ENCODE results near the gene ZMYM1. TPM values are rescaled to one million over a fixed set of nuclear protein-coding genes. Genes with fewer than 3 reads are reported as not detected.

The ZMYM1 gene
- total RNA-seq, 1 donor from 2014 or later, result 12.1 TPM

DNA sequence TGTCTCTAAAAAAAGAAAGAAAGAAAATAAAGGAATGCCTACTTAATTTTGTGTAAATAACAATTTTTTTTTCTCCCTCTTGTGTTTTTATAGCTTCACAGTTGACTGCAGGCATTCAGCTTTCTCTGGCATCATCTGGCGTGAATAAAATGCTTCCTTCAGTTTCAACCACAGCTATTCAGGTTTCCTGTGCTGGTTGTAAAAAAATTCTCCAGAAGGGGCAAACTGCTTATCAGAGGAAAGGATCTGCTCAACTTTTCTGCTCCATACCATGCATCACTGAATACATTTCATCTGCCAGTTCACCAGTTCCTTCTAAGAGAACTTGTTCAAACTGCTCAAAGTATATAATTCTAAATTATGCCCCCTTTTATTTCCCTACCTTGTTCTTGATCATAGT, 18.0 kb downstream of the ZMYM1 start:
- H3K27me3 Mint-ChIP-seq (ENCODE audit: unreplicated experiment), result no peaks in the 10 kb centered on the region
- H3K27ac Mint-ChIP-seq (ENCODE audit: unreplicated experiment), result no peak overlapping the region
- no peak for DNase-seq
- no peak overlapping the region for H3K4me3 Mint-ChIP-seq (ENCODE audit: unreplicated experiment)
- no peaks in the 10 kb centered on the region for H3K4me1 Mint-ChIP-seq (ENCODE audit: low read depth, unreplicated experiment)
- no peaks in the 10 kb centered on the region for H3K9me3 Mint-ChIP-seq (ENCODE audit: unreplicated experiment)
- no peaks in the 10 kb centered on the region for H3K36me3 Mint-ChIP-seq (ENCODE audit: unreplicated experiment)
- TF ChIP-seq, protein P1, sequence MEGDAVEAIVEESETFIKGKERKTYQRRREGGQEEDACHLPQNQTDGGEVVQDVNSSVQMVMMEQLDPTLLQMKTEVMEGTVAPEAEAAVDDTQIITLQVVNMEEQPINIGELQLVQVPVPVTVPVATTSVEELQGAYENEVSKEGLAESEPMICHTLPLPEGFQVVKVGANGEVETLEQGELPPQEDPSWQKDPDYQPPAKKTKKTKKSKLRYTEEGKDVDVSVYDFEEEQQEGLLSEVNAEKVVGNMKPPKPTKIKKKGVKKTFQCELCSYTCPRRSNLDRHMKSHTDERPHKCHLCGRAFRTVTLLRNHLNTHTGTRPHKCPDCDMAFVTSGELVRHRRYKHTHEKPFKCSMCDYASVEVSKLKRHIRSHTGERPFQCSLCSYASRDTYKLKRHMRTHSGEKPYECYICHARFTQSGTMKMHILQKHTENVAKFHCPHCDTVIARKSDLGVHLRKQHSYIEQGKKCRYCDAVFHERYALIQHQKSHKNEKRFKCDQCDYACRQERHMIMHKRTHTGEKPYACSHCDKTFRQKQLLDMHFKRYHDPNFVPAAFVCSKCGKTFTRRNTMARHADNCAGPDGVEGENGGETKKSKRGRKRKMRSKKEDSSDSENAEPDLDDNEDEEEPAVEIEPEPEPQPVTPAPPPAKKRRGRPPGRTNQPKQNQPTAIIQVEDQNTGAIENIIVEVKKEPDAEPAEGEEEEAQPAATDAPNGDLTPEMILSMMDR (IDR thresholded peaks at IDR 0.05; ENCODE audit: partially characterized antibody, unreplicated experiment), result no peak

DNA sequence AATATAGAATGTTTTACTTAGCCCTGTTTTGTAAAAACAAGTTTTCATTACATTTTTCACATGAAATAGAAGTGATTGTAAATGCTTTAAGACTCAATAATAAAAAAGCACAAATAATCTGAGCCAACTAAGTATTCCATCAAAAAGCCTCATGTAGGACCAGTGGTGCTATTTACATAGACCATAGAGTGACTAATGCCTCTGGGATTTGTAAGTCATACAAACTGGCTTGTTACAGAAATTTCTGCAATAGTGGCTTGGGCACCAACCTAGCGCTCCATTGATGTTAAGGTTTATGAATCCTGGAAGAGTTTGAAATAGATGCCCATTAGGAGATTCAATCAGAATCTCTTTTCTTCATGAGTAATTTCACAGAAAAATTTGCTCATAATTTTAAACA, 31.9 kb downstream of the ZMYM1 start:
- H3K4me3 Mint-ChIP-seq (ENCODE audit: unreplicated experiment), result no peak overlapping the region
- H3K27ac Mint-ChIP-seq (ENCODE audit: unreplicated experiment), result no peak overlapping the region
- H3K27me3 Mint-ChIP-seq (ENCODE audit: unreplicated experiment), result no peaks in the 10 kb centered on the region
- no peak for DNase-seq
- no peaks in the 10 kb centered on the region for H3K4me1 Mint-ChIP-seq (ENCODE audit: low read depth, unreplicated experiment)
- H3K36me3 Mint-ChIP-seq (ENCODE audit: unreplicated experiment), result no peaks in the 10 kb centered on the region
- H3K9me3 Mint-ChIP-seq (ENCODE audit: unreplicated experiment), result no peaks in the 10 kb centered on the region
- TF ChIP-seq, protein P1 (IDR thresholded peaks at IDR 0.05; ENCODE audit: partially characterized antibody, unreplicated experiment), result no peak

DNA sequence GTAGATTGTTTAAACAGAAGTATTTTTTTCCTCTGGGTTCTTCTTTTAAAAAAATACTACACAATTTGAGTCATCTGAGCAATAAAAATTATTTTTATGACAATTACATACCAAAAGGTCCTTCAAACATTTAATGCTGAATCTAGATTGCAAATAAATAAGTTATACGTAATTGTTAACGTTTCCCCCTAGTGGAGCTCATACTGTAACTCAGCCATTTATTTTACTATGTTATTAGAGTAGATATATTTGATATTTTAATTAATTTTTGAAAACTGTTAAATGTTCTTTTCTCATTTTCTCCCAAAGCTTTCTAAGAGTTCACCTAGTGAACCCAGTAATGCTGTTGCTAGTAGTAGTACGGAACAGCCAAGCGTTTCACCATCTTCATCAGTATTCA, 33.5 kb downstream of the ZMYM1 start:
- no peaks in the 10 kb centered on the region for H3K4me1 Mint-ChIP-seq (ENCODE audit: low read depth, unreplicated experiment)
- H3K36me3 Mint-ChIP-seq (ENCODE audit: unreplicated experiment), result no peaks in the 10 kb centered on the region
- TF ChIP-seq, protein P1 (IDR thresholded peaks at IDR 0.05; ENCODE audit: partially characterized antibody, unreplicated experiment), result peak; percentile 39
- no peaks in the 10 kb centered on the region for H3K27me3 Mint-ChIP-seq (ENCODE audit: unreplicated experiment)
- DNase-seq, result no peak
- H3K27ac Mint-ChIP-seq (ENCODE audit: unreplicated experiment), result no peak overlapping the region
- H3K4me3 Mint-ChIP-seq (ENCODE audit: unreplicated experiment), result no peak overlapping the region
- H3K9me3 Mint-ChIP-seq (ENCODE audit: unreplicated experiment), result no peaks in the 10 kb centered on the region

DNA sequence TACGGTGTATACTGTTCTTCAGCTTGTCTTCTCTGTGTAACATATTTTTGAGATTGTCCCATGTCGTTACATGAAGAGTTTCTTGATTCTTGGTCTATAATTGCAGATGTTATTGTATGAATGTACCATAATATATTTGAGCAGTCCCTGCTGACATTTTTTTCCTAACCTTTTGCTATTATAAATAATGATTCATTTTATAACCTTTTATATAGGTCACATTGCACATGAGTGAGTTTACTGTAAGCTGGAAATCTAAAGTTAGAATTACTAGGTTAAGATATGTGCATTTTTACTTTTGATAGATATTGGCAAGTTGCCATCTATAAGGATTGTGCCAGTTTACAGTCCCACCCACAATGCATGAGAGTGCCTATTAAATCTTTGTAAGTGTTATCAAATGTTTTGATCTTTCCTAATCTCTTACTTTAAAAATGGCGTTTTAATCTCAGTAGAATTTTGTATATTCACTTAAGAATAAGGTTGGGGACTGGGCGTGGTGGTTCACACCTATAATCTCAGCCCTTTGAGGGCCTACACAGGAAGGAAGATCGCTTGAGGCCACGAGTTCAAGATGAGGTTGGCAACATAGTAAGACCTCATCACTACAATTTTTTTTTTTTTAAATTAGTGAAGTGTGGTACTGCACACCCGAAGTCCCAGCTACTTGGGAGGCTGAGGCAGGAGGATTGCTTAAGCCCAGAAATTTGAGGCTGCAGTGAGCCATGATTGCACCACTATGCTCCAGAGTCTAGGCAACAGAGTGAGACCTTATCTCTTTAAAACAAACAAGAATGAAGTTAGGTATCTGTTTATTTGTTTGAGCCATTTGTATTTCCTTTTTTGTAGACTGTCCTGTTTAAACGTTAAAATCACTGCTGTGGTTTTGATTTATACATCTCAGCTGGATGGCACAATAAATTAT, 36.5 kb downstream of the ZMYM1 start:
- no peak for DNase-seq
- no peaks in the 10 kb centered on the region for H3K27me3 Mint-ChIP-seq (ENCODE audit: unreplicated experiment)
- H3K4me3 Mint-ChIP-seq (ENCODE audit: unreplicated experiment), result no peak overlapping the region
- no peaks in the 10 kb centered on the region for H3K9me3 Mint-ChIP-seq (ENCODE audit: unreplicated experiment)
- peaks cover 4% of the 10 kb centered on the region for H3K36me3 Mint-ChIP-seq (ENCODE audit: unreplicated experiment)
- H3K4me1 Mint-ChIP-seq (ENCODE audit: low read depth, unreplicated experiment), result no peaks in the 10 kb centered on the region
- H3K27ac Mint-ChIP-seq (ENCODE audit: unreplicated experiment), result no peak overlapping the region
- TF ChIP-seq, protein P1 (IDR thresholded peaks at IDR 0.05; ENCODE audit: partially characterized antibody, unreplicated experiment), result no peak

DNA sequence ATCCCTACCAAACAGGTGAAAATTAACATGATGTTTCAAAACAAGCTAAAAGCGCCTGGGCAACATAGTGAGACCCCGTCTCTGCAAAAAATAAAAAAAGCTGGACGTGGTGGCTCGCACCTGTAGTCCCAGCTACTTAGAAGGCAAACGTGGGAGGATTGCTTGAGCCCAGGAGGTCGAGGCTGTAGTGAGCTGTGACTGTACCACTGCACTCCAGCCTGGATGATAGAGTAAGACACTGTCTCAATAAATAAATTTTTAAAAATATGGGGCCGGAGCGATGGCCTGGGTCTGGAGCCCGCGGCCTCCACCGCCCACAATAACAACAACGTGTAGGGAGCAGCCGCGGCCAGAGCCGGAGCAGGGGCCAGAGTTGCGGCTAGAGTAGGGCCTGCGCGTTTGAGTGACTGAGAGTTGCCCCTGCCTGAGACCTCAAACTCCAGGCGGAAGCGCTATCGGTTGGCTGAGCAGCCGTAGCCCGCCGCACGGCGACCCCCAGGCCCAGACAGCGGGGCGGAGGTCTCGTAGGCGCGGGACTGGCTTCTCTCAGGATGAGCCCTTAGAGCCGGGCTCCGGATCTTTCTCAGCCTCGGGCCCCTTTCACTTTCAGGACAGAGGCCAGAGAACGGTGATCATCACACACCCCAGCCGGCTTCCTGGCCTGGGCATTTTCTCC, 41.4 kb downstream of the ZMYM1 start:
- H3K9me3 Mint-ChIP-seq (ENCODE audit: unreplicated experiment), result peaks cover 3% of the 10 kb centered on the region
- H3K4me3 Mint-ChIP-seq (ENCODE audit: unreplicated experiment), result no peak overlapping the region
- peaks cover 2% of the 10 kb centered on the region for H3K27me3 Mint-ChIP-seq (ENCODE audit: unreplicated experiment)
- no peak for DNase-seq
- no peak overlapping the region for H3K27ac Mint-ChIP-seq (ENCODE audit: unreplicated experiment)
- TF ChIP-seq, protein P1 (IDR thresholded peaks at IDR 0.05; ENCODE audit: partially characterized antibody, unreplicated experiment), result no peak
- H3K4me1 Mint-ChIP-seq (ENCODE audit: low read depth, unreplicated experiment), result no peaks in the 10 kb centered on the region
- H3K36me3 Mint-ChIP-seq (ENCODE audit: unreplicated experiment), result peaks cover 4% of the 10 kb centered on the region
